Gastroesophageal sphincter (tissue), 3 donors: ENCODE results near the gene RPP14.

Experiments used
- EP300 ChIP-seq: sonication (generic); formaldehyde crosslinking; IDR thresholded peaks from one replicate; pipeline ENCODE4 v1.6.1; 2017; ENCODE audit warnings: antibody characterized with exemption, mild to moderate bottlenecking
- TF ChIP-seq, protein P1 (sequence below), 4 experiments: fragments of 200-600 bp in 2 of 4; fragments of 450-650 bp in 2 of 4; sonication (generic) in 1 of 4; IDR thresholded peaks; one replicate each; pipeline ENCODE4 v1.5.1; 2017 to 2019; ENCODE audit warnings: antibody characterized with exemption in 4 of 4, mild to moderate bottlenecking in 2 of 4, moderate library complexity in 2 of 4

- TF ChIP-seq, protein P1, sequence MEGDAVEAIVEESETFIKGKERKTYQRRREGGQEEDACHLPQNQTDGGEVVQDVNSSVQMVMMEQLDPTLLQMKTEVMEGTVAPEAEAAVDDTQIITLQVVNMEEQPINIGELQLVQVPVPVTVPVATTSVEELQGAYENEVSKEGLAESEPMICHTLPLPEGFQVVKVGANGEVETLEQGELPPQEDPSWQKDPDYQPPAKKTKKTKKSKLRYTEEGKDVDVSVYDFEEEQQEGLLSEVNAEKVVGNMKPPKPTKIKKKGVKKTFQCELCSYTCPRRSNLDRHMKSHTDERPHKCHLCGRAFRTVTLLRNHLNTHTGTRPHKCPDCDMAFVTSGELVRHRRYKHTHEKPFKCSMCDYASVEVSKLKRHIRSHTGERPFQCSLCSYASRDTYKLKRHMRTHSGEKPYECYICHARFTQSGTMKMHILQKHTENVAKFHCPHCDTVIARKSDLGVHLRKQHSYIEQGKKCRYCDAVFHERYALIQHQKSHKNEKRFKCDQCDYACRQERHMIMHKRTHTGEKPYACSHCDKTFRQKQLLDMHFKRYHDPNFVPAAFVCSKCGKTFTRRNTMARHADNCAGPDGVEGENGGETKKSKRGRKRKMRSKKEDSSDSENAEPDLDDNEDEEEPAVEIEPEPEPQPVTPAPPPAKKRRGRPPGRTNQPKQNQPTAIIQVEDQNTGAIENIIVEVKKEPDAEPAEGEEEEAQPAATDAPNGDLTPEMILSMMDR (IDR thresholded peaks at IDR 0.05): no peak
- TF ChIP-seq EP300: no peak
Observed at GRCh38 chr3:58329922-58330413, 23.9 kb downstream of the RPP14 start.
